Cardiac muscle cell (in vitro differentiated cells and primary cell): ENCODE results near the gene F10. TPM values are rescaled to one million over a fixed set of nuclear protein-coding genes. Genes with fewer than 3 reads are reported as not detected.

Experiments used
- DNase-seq, 2 donors: peaks; one replicate each; pipeline versions ENCODE4 v3.0.0 to v3.0.0-alpha.2; 2010 to 2017; ENCODE audit warnings: low read depth in 1 of 2, low spot score in 1 of 2
- H3K27ac ChIP-seq: fragments of 200-600 bp; sonication (generic); 2 replicates; pipeline ENCODE4 v1.5.1; 2016
- H3K27me3 ChIP-seq: fragments of 200-600 bp; sonication (generic); 2 replicates; pipeline ENCODE4 v1.6.0; 2016; ENCODE audit warnings: control low read depth
- H3K36me3 ChIP-seq: fragments of 200-600 bp; sonication (generic); 2 replicates; pipeline ENCODE4 v1.5.1; 2016; ENCODE audit warnings: control low read depth
- H3K4me1 ChIP-seq: fragments of 200-600 bp; sonication (generic); 2 replicates; pipeline ENCODE4 v1.8.1; 2017; ENCODE audit warnings: low read depth, mild to moderate bottlenecking, mixed run types
- H3K4me3 ChIP-seq: fragments of 200-600 bp; sonication (generic); 2 replicates; pipeline ENCODE4 v1.5.1; 2016; ENCODE audit warnings: mild to moderate bottlenecking
- H3K9me3 ChIP-seq: fragments of 200-600 bp; sonication (generic); 2 replicates; pipeline ENCODE4 v1.5.1; 2017; ENCODE audit warnings: low read depth, mild to moderate bottlenecking, control low read depth
- CTCF ChIP-seq: IDR thresholded peaks from 2 replicates; pipeline ENCODE4 v1.5.1; 2012; ENCODE audit warnings: low read depth, mild to moderate bottlenecking, low read length
- polyA plus RNA-seq: library from polyadenylated mRNA; unstranded; fragments of >200 nt; fragmentation: Nextera tagmentation; extraction: Ambion mirVana; gene quantifications from 2 replicates; pipeline ENCODE4 v1.2.1, GENCODE V29; 2016
- total RNA-seq: library from RNA; depleted of rRNA; stranded (reverse); fragments of >200 nt; gene quantifications from 2 replicates; pipeline ENCODE4 v1.2.3, GENCODE V29; 2016

Gene F10
- total and polyA plus RNA-seq, 2 experiments from 2014 or later: 4.0 to 6.6 TPM

DNA sequence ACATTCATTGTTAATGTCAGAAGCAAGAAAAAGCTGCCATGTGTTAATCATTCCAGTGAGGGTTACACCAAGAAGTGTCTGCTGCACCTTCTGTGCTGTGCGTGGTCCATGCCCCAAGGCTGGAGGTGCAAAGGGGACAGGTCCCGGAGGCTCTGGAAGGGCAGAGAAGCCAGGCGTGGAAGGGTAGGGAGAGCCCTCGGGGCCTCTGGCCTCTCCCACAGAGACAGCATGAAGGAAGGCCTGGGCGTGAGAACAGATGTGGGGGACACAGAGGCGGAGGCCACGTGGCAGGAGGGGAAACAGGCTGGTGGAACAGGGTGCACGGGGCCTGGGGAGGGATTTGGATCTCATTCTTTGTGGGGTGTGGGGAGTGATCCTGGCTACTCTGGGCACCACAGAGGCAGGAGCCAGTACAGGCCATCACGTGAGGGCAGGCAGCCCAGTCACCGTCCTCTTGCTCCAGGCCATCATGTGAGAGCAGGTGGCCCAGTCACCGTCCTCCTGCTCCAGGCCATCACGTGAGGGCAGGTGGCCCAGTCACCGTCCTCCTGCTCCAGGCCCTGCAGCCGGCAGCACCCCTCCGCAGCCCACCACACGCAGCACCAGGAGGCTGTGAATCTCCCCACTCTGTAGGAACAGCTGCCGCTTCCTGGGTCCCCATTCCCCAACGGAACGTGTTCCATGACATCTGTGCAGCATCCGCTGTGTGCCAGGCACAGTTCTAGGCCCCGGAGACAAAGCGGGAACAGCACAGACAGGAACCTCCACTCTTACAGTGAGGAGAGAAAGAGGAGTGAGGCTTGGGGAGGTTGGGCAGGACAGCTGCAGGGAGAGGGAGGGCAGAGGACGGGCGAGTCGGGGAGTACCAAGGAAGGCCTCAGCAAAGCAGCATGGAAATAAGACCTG, 27.2 kb upstream of the F10 start:
- Histone ChIP-seq H3K27me3 (peaks cover 5% of the 10 kb centered on the region), H3K36me3 (no peaks in the 10 kb centered on the region), H3K4me1 (no peaks in the 10 kb centered on the region), H3K4me3 (no peak overlapping the region), H3K27ac (no peak overlapping the region), H3K9me3 (no peaks in the 10 kb centered on the region)
- TF ChIP-seq CTCF: no peak
- DNase-seq: no peak

DNA sequence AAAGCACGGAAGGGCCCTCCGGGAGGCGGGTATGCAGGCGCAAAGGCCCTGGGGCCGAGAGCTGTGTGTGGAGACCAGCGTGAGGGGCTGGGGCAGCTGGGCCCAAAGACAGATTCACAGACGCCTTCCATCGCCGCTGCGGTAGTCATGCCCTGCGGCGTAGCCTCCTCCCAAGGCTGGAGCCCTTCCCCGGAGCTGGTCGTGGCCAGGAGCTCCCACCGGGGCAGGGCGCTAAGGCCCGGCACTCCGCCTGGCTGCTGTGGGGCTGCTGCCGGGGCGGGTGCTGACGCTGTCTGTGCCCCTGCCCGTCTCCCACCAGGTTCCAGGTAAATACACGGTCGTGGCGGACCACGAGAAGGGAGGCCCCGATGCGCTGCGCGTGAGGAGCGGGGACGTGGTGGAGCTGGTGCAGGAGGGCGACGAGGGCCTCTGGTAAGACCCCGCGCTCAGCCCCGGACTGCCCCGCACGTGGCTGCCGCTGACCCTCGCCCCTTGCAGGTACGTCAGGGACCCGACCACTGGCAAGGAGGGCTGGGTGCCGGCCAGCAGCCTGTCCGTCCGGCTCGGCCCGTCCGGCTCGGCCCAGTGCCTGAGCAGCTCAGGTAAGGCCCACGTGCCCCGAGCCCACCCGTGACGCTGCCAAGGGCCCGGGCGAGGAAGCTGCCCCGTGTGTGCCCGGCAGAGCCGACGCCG, 26.4 kb upstream of the F10 start:
- Histone ChIP-seq H3K27ac (no peak overlapping the region), H3K4me1 (no peaks in the 10 kb centered on the region), H3K4me3 (no peak overlapping the region), H3K36me3 (no peaks in the 10 kb centered on the region), H3K9me3 (no peaks in the 10 kb centered on the region), H3K27me3 (peaks cover 3% of the 10 kb centered on the region)
- DNase-seq: no peak
- TF ChIP-seq CTCF: no peak

- Histone ChIP-seq H3K9me3 (no peaks in the 10 kb centered on the region), H3K27ac (no peak overlapping the region), H3K27me3 (peaks cover 3% of the 10 kb centered on the region), H3K4me1 (no peaks in the 10 kb centered on the region), H3K36me3 (no peaks in the 10 kb centered on the region), H3K4me3 (no peak overlapping the region)
- TF ChIP-seq CTCF: no peak
- no peak for DNase-seq
Measured at GRCh38 chr13:113096745-113097305, 25.8 kb upstream of the F10 start.

- no peak for DNase-seq
- peaks cover 3% of the 10 kb centered on the region for H3K27me3 ChIP-seq
- H3K4me3 ChIP-seq: no peak overlapping the region
- no peak for TF ChIP-seq CTCF
- H3K9me3 ChIP-seq: no peaks in the 10 kb centered on the region
- no peaks in the 10 kb centered on the region for H3K36me3 ChIP-seq
- no peaks in the 10 kb centered on the region for H3K4me1 ChIP-seq
- H3K27ac ChIP-seq: no peak overlapping the region
Measured at GRCh38 chr13:113097651-113098050, 24.9 kb upstream of the F10 start.

DNA sequence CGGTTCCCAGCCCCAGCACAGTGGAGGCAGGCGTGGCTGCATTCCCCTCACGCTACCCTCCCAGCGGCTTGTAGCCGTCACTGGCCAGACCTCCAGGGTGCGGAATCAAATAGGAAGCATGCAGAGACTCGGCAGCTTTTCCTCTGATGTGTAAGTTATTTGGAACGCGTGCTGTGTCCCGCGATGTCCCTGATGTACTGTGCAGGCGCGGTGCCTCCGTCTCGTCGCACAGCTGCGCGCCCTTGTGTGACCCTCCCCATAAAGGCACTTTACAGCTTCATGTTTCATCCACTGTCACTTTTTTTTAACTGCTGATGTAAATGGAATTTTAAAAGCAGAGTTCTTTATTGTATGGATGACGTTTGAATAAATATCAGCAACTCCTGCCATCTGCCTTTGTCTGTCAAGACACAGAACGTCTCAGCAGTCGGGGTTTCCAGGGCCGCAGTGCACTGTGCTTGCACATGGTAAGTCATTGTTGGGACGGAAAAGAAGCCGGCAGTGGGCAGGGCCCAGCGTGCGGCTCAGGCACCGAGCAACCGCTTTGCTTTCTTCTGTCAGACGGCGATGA, 24.4 kb upstream of the F10 start:
- no peak for TF ChIP-seq CTCF
- no peak for DNase-seq
- Histone ChIP-seq H3K27me3 (peaks cover 5% of the 10 kb centered on the region), H3K9me3 (no peaks in the 10 kb centered on the region), H3K4me1 (no peaks in the 10 kb centered on the region), H3K4me3 (no peak overlapping the region), H3K36me3 (no peaks in the 10 kb centered on the region), H3K27ac (no peak overlapping the region)
